Prostate gland (tissue), 2 donors: ENCODE measurements around the gene KATNB1. TPM values are rescaled to one million over a fixed set of nuclear protein-coding genes. Genes with fewer than 3 reads are reported as not detected.

Experiments
- DNase-seq: peaks from one replicate; pipeline ENCODE4 v3.0.0-alpha.2; 2019; ENCODE audit warnings: low spot score
- H3K27ac ChIP-seq, 2 donors: fragments of 200-600 bp; sonication (generic); 2 replicates each; pipeline ENCODE4 v1.5.1; 2017 to 2019
- H3K27me3 ChIP-seq: fragments of 200-600 bp; sonication (generic); replicated peaks from 2 replicates; pipeline ENCODE4 v1.5.1; 2019; ENCODE audit not compliant: insufficient read depth
- H3K36me3 ChIP-seq, 2 donors: fragments of 200-600 bp; sonication (generic); 1 replicate in 1 of 2; 2 replicates in 1 of 2; pipeline versions ENCODE4 v1.5.1 to v1.8.1; 2017 to 2019
- H3K4me1 ChIP-seq: fragments of 200-600 bp; sonication (generic); replicated peaks from 2 replicates; pipeline ENCODE4 v1.5.1; 2019
- H3K4me3 ChIP-seq, 2 donors: fragments of 200-600 bp; sonication (generic); 2 replicates each; pipeline ENCODE4 v1.5.1; 2017 to 2019
- H3K9me3 ChIP-seq: fragments of 200-600 bp; sonication (generic); 2 replicates; pipeline ENCODE4 v1.5.1; 2017
- POLR2A ChIP-seq: fragments of 450-650 bp; IDR thresholded peaks from one replicate; pipeline ENCODE4 v1.6.1; 2016; ENCODE audit warnings: antibody characterized with exemption, mild to moderate bottlenecking
- POLR2AphosphoS5 ChIP-seq: sonication (generic); formaldehyde crosslinking; IDR thresholded peaks from one replicate; pipeline ENCODE4 v1.6.1; 2017; ENCODE audit warnings: antibody characterized with exemption
- WGBS: methylation state at CpG from one replicate; pipeline ENCODE4 v1.1.5; 2018; 5-methylcytosine and 5-hydroxymethylcytosine counted together
- intact Hi-C: fragments of 100-400 bp; cut with DNase I; formaldehyde crosslinking; loops from one replicate; pipeline ENCODE4 v1.14.2; 2022
- total RNA-seq, 2 donors: library from RNA; depleted of rRNA; stranded (reverse); fragments of >200 nt; gene quantifications; one replicate each; pipeline ENCODE4 v1.1.0, GENCODE V29; 2016
- TF ChIP-seq, protein P1 (sequence below), 4 experiments: fragments of 200-600 bp in 2 of 4; fragments of 450-650 bp in 2 of 4; sonication (generic) in 2 of 4; IDR thresholded peaks; 1 replicate in 3 of 4; 2 replicates in 1 of 4; pipeline ENCODE4 v1.5.1; 2016 to 2019; ENCODE audit warnings: antibody characterized with exemption in 4 of 4, mild to moderate bottlenecking in 2 of 4, moderate library complexity in 2 of 4

The KATNB1 gene
- total RNA-seq, 2 donors from 2014 or later, result 22.7 to 30.2 TPM

- H3K4me1 ChIP-seq, result no peaks in the 10 kb centered on the region
- intact Hi-C loops, result no loop called here
- H3K4me3 ChIP-seq, result no peak overlapping the region
- H3K27me3 ChIP-seq, result no peaks in the 10 kb centered on the region
- no peak overlapping the region for H3K27ac ChIP-seq
- no peaks in the 10 kb centered on the region for H3K9me3 ChIP-seq
- no peak for DNase-seq
- 96% methylated on average over 4 of the region's 4 CpGs for WGBS
- no peaks in the 10 kb centered on the region for H3K36me3 ChIP-seq
- TF ChIP-seq, protein P1, sequence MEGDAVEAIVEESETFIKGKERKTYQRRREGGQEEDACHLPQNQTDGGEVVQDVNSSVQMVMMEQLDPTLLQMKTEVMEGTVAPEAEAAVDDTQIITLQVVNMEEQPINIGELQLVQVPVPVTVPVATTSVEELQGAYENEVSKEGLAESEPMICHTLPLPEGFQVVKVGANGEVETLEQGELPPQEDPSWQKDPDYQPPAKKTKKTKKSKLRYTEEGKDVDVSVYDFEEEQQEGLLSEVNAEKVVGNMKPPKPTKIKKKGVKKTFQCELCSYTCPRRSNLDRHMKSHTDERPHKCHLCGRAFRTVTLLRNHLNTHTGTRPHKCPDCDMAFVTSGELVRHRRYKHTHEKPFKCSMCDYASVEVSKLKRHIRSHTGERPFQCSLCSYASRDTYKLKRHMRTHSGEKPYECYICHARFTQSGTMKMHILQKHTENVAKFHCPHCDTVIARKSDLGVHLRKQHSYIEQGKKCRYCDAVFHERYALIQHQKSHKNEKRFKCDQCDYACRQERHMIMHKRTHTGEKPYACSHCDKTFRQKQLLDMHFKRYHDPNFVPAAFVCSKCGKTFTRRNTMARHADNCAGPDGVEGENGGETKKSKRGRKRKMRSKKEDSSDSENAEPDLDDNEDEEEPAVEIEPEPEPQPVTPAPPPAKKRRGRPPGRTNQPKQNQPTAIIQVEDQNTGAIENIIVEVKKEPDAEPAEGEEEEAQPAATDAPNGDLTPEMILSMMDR (IDR thresholded peaks at IDR 0.05), result no peak
These were observed 30.4 kb upstream of the KATNB1 start for GRCh38 chr16:57704905-57705852.

- no peak for DNase-seq
- TF ChIP-seq POLR2AphosphoS5 (no peak), POLR2A (no peak)
- TF ChIP-seq, protein P1 (IDR thresholded peaks at IDR 0.05), result no peak
- 80% methylated on average over 1 of the region's 1 CpG for WGBS
These were observed 28.9 kb upstream of the KATNB1 start for GRCh38 chr16:57706717-57707116.

DNA sequence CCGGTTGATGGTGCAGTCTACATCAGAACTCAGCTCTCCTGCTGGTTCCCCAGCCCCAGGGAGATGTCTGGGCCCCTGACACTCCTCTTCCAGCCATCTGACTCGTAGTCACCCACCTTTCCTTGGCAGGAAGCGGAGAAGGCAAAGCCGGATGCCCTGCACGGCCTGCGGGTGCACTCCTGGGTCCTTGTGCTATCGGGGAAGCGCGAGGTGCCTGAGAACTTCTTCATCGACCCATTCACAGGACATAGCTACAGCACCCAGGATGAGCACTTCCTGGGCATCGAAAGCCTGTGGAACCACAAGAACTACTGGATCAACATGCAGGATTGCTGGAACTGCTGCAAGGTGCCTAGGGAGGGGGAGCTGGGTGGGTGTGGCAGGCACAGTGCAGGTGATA is 28.2 kb upstream of the KATNB1 start:
- WGBS, result 91% methylated on average over 11 of the region's 11 CpGs
- intact Hi-C loops, result no loop called here
- H3K27ac ChIP-seq, result no peak overlapping the region
- no peaks in the 10 kb centered on the region for H3K9me3 ChIP-seq
- DNase-seq, result no peak
- no peaks in the 10 kb centered on the region for H3K4me1 ChIP-seq
- H3K4me3 ChIP-seq, result no peak overlapping the region
- TF ChIP-seq, protein P1 (IDR thresholded peaks at IDR 0.05), result no peak
- TF ChIP-seq POLR2AphosphoS5 (no peak), POLR2A (no peak)
- no peaks in the 10 kb centered on the region for H3K27me3 ChIP-seq
- H3K36me3 ChIP-seq, result no peaks in the 10 kb centered on the region

More at GRCh38 chr16:57706717-57707116, 28.9 kb upstream of the KATNB1 start:
- no peaks in the 10 kb centered on the region for H3K9me3 ChIP-seq
- H3K27me3 ChIP-seq, result no peaks in the 10 kb centered on the region
- no peak overlapping the region for H3K4me3 ChIP-seq
- no peaks in the 10 kb centered on the region for H3K36me3 ChIP-seq
- no peaks in the 10 kb centered on the region for H3K4me1 ChIP-seq
- H3K27ac ChIP-seq, result no peak overlapping the region
- intact Hi-C loops, result no loop called here

- H3K27ac ChIP-seq, result no peak overlapping the region
- intact Hi-C loops, result no loop called here
- no peak for DNase-seq
- whole genome bisulfite sequencing, result 93% methylated on average over 3 of the region's 3 CpGs
- H3K4me1 ChIP-seq, result no peaks in the 10 kb centered on the region
- no peaks in the 10 kb centered on the region for H3K27me3 ChIP-seq
- H3K36me3 ChIP-seq, result no peaks in the 10 kb centered on the region
- H3K9me3 ChIP-seq, result no peaks in the 10 kb centered on the region
- no peak overlapping the region for H3K4me3 ChIP-seq
- TF ChIP-seq, protein P1 (IDR thresholded peaks at IDR 0.05), result no peak
- TF ChIP-seq POLR2A (no peak), POLR2AphosphoS5 (no peak)
These were observed 27.4 kb upstream of the KATNB1 start for GRCh38 chr16:57708168-57708567.

- no peak for TF ChIP-seq POLR2AphosphoS5
- TF ChIP-seq POLR2A, result no peak
- TF ChIP-seq, protein P1 (IDR thresholded peaks at IDR 0.05), result no peak
- DNase-seq, result no peak
- Histone ChIP-seq H3K27ac (no peak overlapping the region), H3K9me3 (no peaks in the 10 kb centered on the region), H3K36me3 (no peaks in the 10 kb centered on the region), H3K4me1 (no peaks in the 10 kb centered on the region), H3K27me3 (no peaks in the 10 kb centered on the region), H3K4me3 (no peak overlapping the region)
- WGBS, result 89% methylated on average over 3 of the region's 3 CpGs
- intact Hi-C loops, result loop anchor here (10.0 kb wide), 1 partner anchor 55 kb away; no protein-coding TSS in a partner anchor
These were observed 25.9 kb upstream of the KATNB1 start for GRCh38 chr16:57709663-57710062.
